ENCODE measurements around the gene BCL2L2. TPM values are rescaled to one million over a fixed set of nuclear protein-coding genes. Genes with fewer than 3 reads are reported as not detected.

Gene BCL2L2
- total RNA-seq, 1 donor from 2014 or later, result 21.4 TPM

DNA sequence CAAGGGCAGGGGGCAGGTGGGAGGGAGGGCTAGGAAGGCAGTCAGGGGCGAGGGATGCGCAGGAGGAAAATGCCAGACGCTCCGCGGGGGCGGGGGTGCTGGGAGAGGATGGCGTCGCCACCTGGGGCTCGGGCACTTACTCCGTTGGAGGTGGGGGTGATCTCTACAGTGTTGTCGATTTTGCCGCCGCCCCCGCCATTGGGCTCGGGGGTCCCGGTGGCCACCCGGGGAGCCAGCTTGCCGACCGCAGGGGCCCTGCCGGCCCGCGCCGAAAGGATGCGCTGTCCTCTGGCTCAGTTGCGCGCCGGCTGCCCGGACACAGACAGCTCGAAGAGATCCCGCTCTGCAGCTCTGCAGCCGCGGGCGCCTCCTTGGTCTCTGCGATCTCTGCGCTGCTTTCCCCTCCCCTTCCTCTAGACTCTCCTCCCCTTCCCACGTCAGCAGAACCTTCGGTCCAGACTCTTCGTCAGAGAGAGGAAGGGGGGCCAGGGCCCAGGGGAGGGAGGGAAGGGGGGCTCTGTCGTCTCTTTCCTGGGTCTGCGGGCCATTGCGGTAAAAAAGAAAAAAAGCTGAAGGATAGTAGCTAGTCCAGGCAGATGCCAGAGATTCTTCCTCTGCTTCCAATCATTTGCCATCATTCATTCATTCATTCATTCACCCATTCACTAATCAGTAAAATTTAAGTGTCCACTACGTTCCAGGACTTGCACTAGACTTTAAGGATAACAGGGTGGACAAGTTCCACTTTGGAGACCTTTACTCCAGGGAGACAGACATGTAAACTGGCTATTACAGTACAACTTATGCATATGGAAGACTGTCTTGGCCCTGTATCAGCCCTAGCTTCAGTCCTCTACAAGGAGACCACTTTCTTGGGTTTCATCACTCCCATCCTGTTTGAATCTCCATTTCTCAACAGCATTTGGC is 46.1 kb downstream of the BCL2L2 start, which contains the start of gene SLC22A17:
Gene SLC22A17, minus strand, starts transcription at position 382 of the 927 bp plus-strand sequence.
- TF ChIP-seq EZH2 (IDR thresholded peaks at IDR 0.05; ENCODE audit: insufficient read depth, low read length) (no peak), CTCF (IDR thresholded peaks at IDR 0.05; ENCODE audit: insufficient read depth, low read depth, low read length) (no peak)
- peak; percentile 84 for DNase-seq (ENCODE audit: low read depth)

DNA sequence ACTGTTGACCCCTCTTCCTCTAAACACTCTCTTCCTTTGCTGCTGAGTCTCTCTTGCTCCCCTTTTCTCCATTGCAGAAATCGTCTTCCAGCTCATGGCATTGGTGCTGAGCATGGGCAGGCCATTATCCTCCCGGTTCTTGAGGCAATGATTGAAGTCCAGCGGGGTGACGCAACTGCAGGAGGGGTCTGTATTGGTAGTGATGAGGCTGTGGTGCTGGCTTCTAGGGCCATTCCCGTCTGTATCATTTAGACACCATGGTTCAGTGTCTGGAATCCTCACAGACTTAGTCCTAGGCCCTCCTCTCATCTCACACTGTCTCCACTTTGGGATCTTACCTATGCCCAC is 46.8 kb downstream of the BCL2L2 start:
- H3K9me3 Mint-ChIP-seq (ENCODE audit: unreplicated experiment), result peaks cover 6% of the 10 kb centered on the region
- peak overlapping the region; percentile 68 for H3K27ac Mint-ChIP-seq (ENCODE audit: unreplicated experiment)
- peak overlapping the region; percentile 85 for H3K4me3 Mint-ChIP-seq (ENCODE audit: unreplicated experiment)
- peak overlapping the region; percentile 95 for H3K4me2 ChIP-seq (ENCODE audit: low read length)
- FAIRE-seq (no peak), DNase-seq (ENCODE audit: low read depth) (no peak)
- H3K27ac ChIP-seq (ENCODE audit: low read depth, low read length), result no peak overlapping the region
- no peaks in the 10 kb centered on the region for H3K4me1 ChIP-seq (ENCODE audit: insufficient read depth, low read length)
- peaks cover 3% of the 10 kb centered on the region for H3K36me3 ChIP-seq (ENCODE audit: insufficient read depth, low read length)
- peaks cover 5% of the 10 kb centered on the region for H4K20me1 ChIP-seq (ENCODE audit: insufficient read depth, low read length)
- no peak overlapping the region for H3K4me3 ChIP-seq (ENCODE audit: insufficient read depth, low read depth, low read length)
- peaks cover 2% of the 10 kb centered on the region for H3K4me1 Mint-ChIP-seq (ENCODE audit: low read depth, unreplicated experiment)
- peaks cover 16% of the 10 kb centered on the region for H3K36me3 Mint-ChIP-seq (ENCODE audit: low read depth, unreplicated experiment)
- no peaks in the 10 kb centered on the region for H3K9me3 ChIP-seq (ENCODE audit: insufficient read depth, low read depth, low read length)
- H3K27me3 ChIP-seq (ENCODE audit: insufficient read depth, low read length), result peaks cover 2% of the 10 kb centered on the region
- H3K79me2 ChIP-seq (ENCODE audit: insufficient read depth, low read length), result no peaks in the 10 kb centered on the region
- H3K9ac ChIP-seq (ENCODE audit: low read length), result peak overlapping the region; percentile 74
- H3K27me3 Mint-ChIP-seq (ENCODE audit: low read depth, unreplicated experiment), result peaks cover 21% of the 10 kb centered on the region
- H2AFZ ChIP-seq (ENCODE audit: low read depth, low read length), result no peak overlapping the region
- TF ChIP-seq EZH2 (IDR thresholded peaks at IDR 0.05; ENCODE audit: insufficient read depth, low read length) (no peak), CTCF (IDR thresholded peaks at IDR 0.05; ENCODE audit: insufficient read depth, low read depth, low read length) (no peak)

More for the DNA sequence above, 46.1 kb downstream of the BCL2L2 start, which contains the start of gene SLC22A17:
- Histone ChIP-seq H3K4me1 (ENCODE audit: insufficient read depth, low read length) (no peaks in the 10 kb centered on the region), H2AFZ (ENCODE audit: low read depth, low read length) (peak within 1 kb of the TSS; percentile 84), H4K20me1 (ENCODE audit: insufficient read depth, low read length) (peaks cover 5% of the 10 kb centered on the region), H3K27ac (ENCODE audit: low read depth, low read length) (peak within 1 kb of the TSS; percentile 38), H3K9me3 (ENCODE audit: insufficient read depth, low read depth, low read length) (no peaks in the 10 kb centered on the region), H3K4me3 (ENCODE audit: insufficient read depth, low read depth, low read length) (peak within 1 kb of the TSS; percentile 71), H3K36me3 (ENCODE audit: insufficient read depth, low read length) (no peaks in the 10 kb centered on the region), H3K27me3 (ENCODE audit: insufficient read depth, low read length) (peaks cover 2% of the 10 kb centered on the region), H3K4me2 (ENCODE audit: low read length) (peak within 1 kb of the TSS; percentile 95), H3K79me2 (ENCODE audit: insufficient read depth, low read length) (no peaks in the 10 kb centered on the region), H3K9ac (ENCODE audit: low read length) (peak within 1 kb of the TSS; percentile 74)
- Mint-ChIP-seq H3K4me3 (ENCODE audit: unreplicated experiment) (peak within 1 kb of the TSS; percentile 85), H3K36me3 (ENCODE audit: low read depth, unreplicated experiment) (peaks cover 18% of the 10 kb centered on the region), H3K9me3 (ENCODE audit: unreplicated experiment) (peaks cover 6% of the 10 kb centered on the region), H3K27me3 (ENCODE audit: low read depth, unreplicated experiment) (peaks cover 20% of the 10 kb centered on the region), H3K4me1 (ENCODE audit: low read depth, unreplicated experiment) (peaks cover 2% of the 10 kb centered on the region), H3K27ac (ENCODE audit: unreplicated experiment) (peak within 1 kb of the TSS; percentile 68)
- FAIRE-seq, result no peak

Measured in astrocyte (in vitro differentiated cells and primary cell).